Central memory CD8-positive, alpha-beta T cell (primary cell): ENCODE data around the gene HSCB.
"Not testable (repeated sequence)": the region's sequence is repeated elsewhere in the genome, so short reads cannot be mapped to it uniquely, and the experiment has no call there.

Experiments used
- ATAC-seq: fragments of 150-1000 bp; cut with Tn5 transposase; replicated peaks from 2 replicates; pipeline ENCODE4 v1.10.0; 2022; ENCODE audit warnings: mild to moderate bottlenecking, moderate FRiP score, moderate number of reproducible peaks; ENCODE audit not compliant: poor library complexity, severe bottlenecking; ENCODE audit errors: extremely low read depth
- DNase-seq, 2 donors: peaks; one replicate each; pipeline ENCODE4 v3.0.0; 2021; ENCODE audit warnings: low spot score in 2 of 2
- H3K27ac Mint-ChIP-seq: one replicate; pipeline ENCODE4 v1.8.0; 2022; ENCODE audit warnings: low read depth, mild to moderate bottlenecking, moderate library complexity, mixed read lengths
- H3K27me3 Mint-ChIP-seq: one replicate; pipeline ENCODE4 v1.8.0; 2022; ENCODE audit warnings: mixed read lengths
- H3K36me3 Mint-ChIP-seq: one replicate; pipeline ENCODE4 v1.8.0; 2022; ENCODE audit warnings: mild to moderate bottlenecking, moderate library complexity, mixed read lengths; ENCODE audit not compliant: insufficient read depth
- H3K4me1 Mint-ChIP-seq: one replicate; pipeline ENCODE4 v1.8.0; 2022; ENCODE audit warnings: mixed read lengths
- H3K4me3 Mint-ChIP-seq: one replicate; pipeline ENCODE4 v1.8.0; 2022; ENCODE audit warnings: mild to moderate bottlenecking, moderate library complexity, mixed read lengths
- H3K9me3 Mint-ChIP-seq: one replicate; pipeline ENCODE4 v1.8.0; 2022; ENCODE audit warnings: mixed read lengths

The HSCB gene

GRCh38 chr22:28799606-28800307 is 57.9 kb downstream of the HSCB start:
- ATAC-seq (peak; percentile 29), DNase-seq (no peak)
- Mint-ChIP-seq H3K36me3 (peaks cover 62% of the 10 kb centered on the region), H3K4me3 (peak overlapping the region; percentile 87), H3K9me3 (no peaks in the 10 kb centered on the region), H3K27me3 (no peaks in the 10 kb centered on the region), H3K27ac (peak overlapping the region; percentile 98), H3K4me1 (peaks cover 62% of the 10 kb centered on the region)

GRCh38 chr22:28800308-28801041 is 58.6 kb downstream of the HSCB start, which contains the start of gene XBP1:
TSS of gene XBP1 (minus strand) at chr22:28800569.
- ATAC-seq (peak; percentile 96), DNase-seq (peak; percentile 83 to 86)
- Mint-ChIP-seq H3K4me1 (peaks cover 55% of the 10 kb centered on the region), H3K36me3 (peaks cover 56% of the 10 kb centered on the region), H3K27me3 (no peaks in the 10 kb centered on the region), H3K27ac (peak within 1 kb of the TSS; percentile 98), H3K4me3 (peak within 1 kb of the TSS; percentile 87), H3K9me3 (no peaks in the 10 kb centered on the region)

DNA sequence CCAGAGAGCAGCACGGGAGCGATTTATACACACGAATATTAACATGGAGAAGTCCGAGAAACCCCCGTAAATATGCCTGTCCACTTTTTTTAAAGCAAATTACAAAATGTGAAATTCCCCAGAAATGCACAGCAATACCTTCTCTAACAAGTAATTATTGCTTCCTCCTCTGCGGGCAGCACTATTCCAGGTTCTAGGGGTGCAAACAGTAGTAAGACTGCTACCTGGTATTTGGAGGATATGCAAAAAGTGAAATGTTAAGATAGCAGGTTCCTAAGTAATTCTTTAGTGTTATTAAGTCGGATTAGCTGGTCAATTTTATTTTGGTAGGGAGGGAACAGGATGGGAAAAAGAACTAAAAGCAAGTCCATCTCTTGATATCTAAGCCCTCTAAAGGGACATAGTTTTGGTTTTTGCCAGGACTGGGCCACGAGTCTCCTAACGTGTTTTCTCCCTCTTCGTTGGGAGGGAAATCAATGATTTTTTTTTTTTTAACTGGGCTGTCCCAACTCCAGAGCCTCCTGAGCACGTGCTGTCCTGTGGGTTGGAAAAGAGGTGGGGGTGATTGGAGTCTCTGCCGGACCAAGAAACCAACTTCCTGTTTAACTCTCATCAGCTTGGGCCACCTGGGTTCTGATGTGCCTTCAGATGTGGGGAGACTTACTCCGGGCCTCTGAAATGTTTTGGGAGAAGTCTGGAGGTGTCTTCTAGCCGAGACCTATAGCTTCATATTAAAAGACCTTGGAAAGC is 60.2 kb downstream of the HSCB start:
- Mint-ChIP-seq H3K4me3 (peak overlapping the region; percentile 87), H3K36me3 (peaks cover 43% of the 10 kb centered on the region), H3K4me1 (peaks cover 42% of the 10 kb centered on the region), H3K9me3 (no peaks in the 10 kb centered on the region), H3K27me3 (no peaks in the 10 kb centered on the region), H3K27ac (peak overlapping the region; percentile 62)
- ATAC-seq (no peak), DNase-seq (no peak)

- H3K27ac Mint-ChIP-seq, result peak overlapping the region; percentile 62
- H3K4me3 Mint-ChIP-seq, result peak overlapping the region; percentile 87
- peaks cover 36% of the 10 kb centered on the region for H3K4me1 Mint-ChIP-seq
- H3K9me3 Mint-ChIP-seq, result no peaks in the 10 kb centered on the region
- H3K36me3 Mint-ChIP-seq, result peaks cover 39% of the 10 kb centered on the region
- no peak for ATAC-seq
- H3K27me3 Mint-ChIP-seq, result no peaks in the 10 kb centered on the region
- DNase-seq, result no peak
These were observed 60.8 kb downstream of the HSCB start for GRCh38 chr22:28802595-28803123.

GRCh38 chr22:28805426-28805825 is 63.6 kb downstream of the HSCB start:
- H3K4me3 Mint-ChIP-seq, ATAC-seq, DNase-seq, H3K9me3 Mint-ChIP-seq, H3K27ac Mint-ChIP-seq, H3K27me3 Mint-ChIP-seq: not testable (repeated sequence)
- peaks cover 34% of the 10 kb centered on the region for H3K4me1 Mint-ChIP-seq
- H3K36me3 Mint-ChIP-seq, result peaks cover 15% of the 10 kb centered on the region
